ENCODE results near the gene CAT. TPM values are rescaled to one million over a fixed set of nuclear protein-coding genes. Genes with fewer than 3 reads are reported as not detected.

CAT gene
- total RNA-seq, 1 donor from 2014 or later: 31.2 TPM

DNA sequence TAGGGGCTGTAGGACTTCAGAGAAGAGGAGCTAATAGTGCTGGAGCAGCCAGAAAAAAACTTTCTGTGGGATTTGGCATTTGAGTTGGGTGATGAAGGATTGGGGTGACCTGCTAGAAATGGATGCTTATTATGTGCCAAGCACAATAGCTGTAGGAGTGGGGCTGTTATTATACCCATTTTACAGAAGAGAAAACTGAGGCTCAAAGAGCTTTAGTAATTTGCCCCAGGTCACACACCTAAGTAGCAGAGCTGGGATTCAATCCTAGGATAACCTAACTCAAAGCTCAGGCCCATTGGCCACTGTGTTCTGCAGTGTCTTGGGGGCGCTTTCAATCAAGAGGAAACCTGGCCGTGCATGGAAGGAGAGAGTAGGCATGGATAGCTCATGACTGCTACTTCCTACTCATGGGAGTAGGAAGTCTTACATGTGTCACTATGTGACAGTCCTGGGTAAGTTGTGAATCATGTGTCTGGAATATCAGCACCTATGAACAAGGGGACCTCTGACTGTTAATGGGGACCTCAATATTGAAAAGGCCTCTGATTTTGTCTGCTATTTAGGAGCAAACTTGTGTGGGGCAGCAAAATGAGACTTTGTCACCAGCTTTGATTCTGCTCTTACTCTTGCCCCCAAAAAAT is 81.0 kb downstream of the CAT start:
- intact Hi-C loops (cut with micrococcal nuclease): no loop called here

DNA sequence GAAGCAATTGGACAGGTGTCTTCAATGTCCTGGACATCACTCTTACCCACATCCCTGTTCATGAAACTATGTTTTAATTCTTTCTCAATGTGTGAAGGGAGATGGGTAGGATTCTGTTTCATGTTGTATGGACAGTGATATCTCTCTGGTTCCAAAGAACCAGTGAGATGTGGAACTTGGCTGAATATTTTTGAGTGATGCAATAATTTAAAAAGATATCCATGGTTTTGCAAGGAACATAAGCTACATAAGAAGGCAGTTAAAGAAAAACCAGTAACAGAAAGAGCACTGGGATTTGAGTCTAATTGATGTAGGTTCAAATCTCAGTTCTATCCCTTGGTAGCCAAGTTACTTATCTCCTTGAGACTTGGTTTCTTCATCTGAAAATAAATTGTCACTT is 82.5 kb downstream of the CAT start:
- intact Hi-C loops (cut with micrococcal nuclease): no loop called here

Other genes starting within 250 kb of the CAT start
- 8.2 and 8.3 TPM in 2 replicates for gene ABTB2, start 80.9 kb upstream of the CAT start, total RNA-seq
- not detected in 2 replicates for gene ELF5, start 74.9 kb downstream of the CAT start, total RNA-seq
- not detected in 2 replicates for gene EHF, start 182.2 kb downstream of the CAT start, total RNA-seq

Data from T-helper 1 cell treated with Interleukin-12 subunit alpha and Interleukin-12 subunit beta and Interleukin-4 antibody, amounts not matched to agents 30 ng/mL and 1 ng/mL, for 36 hours (primary cell).